CD4-positive, alpha-beta T cell treated with Interferon alpha-2 for 1 hour (primary cell): ENCODE data around the gene LHX6.

Source experiments
- DNase-seq, 2 donors: peaks; one replicate each; pipeline ENCODE4 v3.0.0-alpha.2; 2020 to 2022

LHX6 gene

GRCh38 chr9:122190597-122191381 lies 38.0 kb downstream of the LHX6 start:
- no peak for DNase-seq

GRCh38 chr9:122188369-122188768 lies 40.4 kb downstream of the LHX6 start:
- no peak for DNase-seq

- DNase-seq = no peak
Observed at GRCh38 chr9:122186777-122187470, 41.8 kb downstream of the LHX6 start.

DNA sequence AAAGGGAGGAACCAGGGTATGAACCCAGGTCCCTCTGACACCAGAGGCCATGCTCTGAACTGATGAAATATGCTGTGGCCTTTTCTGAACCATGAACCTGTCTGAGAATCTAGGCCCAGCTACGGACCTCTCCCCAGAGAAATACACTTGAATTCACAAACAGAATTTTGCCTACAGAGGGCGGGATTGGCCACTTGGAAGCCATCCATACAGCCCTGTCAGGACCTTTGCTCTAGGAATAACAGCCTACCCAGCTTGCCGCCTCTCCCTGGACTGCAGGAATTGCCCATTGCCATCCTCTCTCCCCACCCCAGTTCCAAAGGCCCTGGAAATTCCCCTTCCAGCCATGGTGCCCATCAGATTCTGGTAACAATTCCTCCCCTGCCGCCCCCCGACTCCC lies 42.5 kb downstream of the LHX6 start:
- DNase-seq = no peak

DNA sequence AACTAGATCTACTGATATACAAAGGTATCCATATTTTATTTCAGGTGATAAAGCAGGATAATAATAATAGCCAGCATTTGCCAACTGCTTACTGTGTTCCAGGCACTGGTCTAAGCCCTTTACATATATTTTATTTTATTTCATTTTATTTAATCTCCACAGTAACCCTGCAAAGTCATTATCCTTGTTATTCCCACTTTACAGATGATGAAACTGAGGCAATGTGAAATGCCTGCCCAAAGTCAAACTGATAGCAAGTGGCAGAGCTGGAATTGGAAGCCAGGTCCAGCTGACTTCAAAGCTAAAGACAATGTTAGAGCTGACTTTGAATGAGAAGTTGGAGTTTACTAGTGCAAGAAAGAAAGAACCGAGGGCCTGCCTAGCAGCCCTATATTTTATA lies 44.2 kb downstream of the LHX6 start:
- no peak for DNase-seq

DNA sequence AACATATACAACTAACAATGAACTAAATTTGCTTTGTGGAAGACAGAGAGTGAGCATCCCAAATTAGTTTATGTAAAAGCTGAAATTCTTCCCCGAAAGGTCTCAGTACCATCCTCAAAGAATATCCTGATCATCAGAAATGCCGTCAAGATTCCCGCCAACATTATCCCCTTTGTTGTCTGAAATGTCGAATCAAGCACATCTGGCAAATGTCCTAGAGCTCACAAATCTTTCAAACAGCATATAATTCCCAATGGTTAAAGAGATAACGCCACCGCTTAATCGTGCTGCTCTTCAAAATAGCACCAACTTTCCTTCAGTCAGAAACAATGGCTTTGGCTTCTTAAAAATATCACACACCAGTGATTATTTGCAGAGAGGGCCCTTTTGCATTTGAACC lies 45.3 kb downstream of the LHX6 start:
- no peak for DNase-seq

DNA sequence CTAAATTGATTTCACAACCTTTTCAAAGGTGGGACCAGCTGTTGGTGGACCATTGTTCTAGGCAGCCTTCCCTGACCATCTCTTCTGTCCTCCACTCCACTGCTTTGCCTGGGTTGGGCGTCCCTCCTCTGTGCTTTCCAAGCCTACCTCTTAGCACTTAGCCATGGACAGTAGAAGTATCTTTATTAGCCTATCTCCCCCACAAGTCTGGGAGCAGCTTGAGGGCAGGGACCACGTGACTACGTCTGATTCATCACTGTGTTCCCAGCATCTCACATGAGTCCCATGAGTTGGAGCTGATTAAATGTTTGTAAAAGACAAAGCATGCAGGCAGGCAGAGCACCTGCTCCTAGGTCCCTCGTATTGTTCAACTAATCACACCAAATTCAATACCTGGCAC lies 48.1 kb downstream of the LHX6 start:
- DNase-seq = no peak

DNA sequence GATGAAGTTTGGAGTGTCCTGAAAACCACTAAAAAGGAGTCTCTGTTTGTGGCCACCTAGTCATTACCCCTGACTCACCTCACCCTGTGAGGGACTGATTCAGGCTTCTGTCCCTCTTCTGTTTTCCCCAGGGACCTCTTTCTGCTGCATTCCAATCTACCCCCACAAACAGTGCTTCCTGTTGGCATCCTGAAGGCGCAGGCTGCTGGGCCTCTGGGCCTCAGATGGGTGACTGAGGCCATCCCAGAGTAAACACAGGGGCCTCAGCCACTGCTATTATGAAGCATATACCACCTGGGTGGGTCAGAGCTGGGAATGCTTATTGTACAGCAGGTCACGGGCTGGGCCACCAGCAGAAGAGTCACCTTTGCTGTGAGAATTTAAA lies 49.1 kb downstream of the LHX6 start:
- no peak for DNase-seq

DNA sequence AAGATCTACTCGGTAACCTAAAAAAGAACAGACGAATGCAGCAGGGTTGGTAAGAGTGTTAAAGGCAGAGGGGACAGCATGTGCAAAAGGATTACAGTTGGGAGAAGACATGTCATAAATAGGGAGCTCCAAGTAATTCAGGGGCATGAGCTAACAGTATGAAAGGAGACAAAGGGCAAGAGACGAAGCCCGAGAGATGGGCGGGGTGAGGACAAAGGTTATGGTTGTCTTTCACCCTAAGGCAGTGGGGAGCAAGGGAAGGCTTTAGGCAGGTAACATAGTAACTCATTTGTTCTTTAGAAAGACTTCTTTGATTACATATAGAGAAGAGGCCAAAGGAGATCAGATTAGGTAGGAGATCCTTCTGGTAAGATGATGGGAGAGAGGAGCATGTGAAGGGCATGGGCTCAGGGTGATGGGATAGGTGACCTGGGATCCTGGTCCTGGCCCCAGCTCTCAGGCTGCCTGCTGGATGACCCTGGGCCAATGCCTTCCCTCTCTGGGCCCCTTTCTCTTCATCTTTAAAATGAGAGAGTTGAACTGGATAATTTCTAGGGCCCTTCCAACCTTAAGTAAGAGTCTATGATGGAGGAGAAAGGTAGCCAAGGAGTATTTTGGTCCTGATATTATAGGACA lies 49.6 kb downstream of the LHX6 start:
- no peak for DNase-seq

GRCh38 chr9:122176916-122177315 lies 51.8 kb downstream of the LHX6 start:
- DNase-seq = no peak

DNA sequence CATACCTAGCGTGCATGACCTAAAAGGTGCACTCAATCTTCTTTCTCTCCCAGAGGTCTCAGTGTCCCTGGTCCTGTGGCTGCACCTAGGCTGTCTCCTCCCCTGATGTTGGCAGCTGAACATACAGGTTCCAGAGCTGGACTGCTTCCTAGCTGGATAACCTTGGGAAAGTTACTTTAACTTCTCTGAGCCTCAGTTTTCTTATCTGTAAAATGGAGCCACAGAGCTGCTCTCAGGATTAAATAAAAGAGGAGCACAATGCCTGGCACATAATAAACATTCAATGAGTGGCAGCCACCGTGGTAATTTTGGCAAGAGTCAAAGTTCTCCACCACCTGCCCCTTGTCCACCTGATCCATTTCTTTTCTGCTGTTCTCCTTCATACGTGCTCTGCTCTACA lies 55.1 kb downstream of the LHX6 start:
- no peak for DNase-seq

DNA sequence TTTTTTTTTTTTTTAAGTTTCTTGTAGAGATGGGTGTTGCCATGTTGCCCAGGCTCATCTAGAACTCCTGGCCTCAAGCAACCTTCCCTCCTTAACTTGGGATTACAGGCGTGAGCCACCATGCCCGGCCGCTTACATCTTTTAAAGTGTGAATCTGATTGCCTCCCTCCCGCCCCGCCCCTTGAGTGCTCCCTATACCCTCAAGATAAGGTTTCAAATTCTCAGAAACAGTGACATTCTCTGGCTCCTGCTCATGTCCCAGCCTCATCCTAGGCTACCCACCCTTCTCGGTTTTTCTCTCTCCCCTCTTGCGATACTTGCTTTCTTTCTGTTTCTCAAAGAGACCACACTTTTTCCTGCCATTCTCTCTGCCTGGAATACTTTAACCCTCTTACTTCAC lies 56.6 kb downstream of the LHX6 start:
- DNase-seq = no peak

- no peak for DNase-seq
Observed at GRCh38 chr9:122168356-122168755, 60.4 kb downstream of the LHX6 start.

GRCh38 chr9:122164286-122164685 lies 64.5 kb downstream of the LHX6 start:
- DNase-seq = no peak

- DNase-seq = no peak
Observed at GRCh38 chr9:122162415-122162814, 66.3 kb downstream of the LHX6 start.

DNA sequence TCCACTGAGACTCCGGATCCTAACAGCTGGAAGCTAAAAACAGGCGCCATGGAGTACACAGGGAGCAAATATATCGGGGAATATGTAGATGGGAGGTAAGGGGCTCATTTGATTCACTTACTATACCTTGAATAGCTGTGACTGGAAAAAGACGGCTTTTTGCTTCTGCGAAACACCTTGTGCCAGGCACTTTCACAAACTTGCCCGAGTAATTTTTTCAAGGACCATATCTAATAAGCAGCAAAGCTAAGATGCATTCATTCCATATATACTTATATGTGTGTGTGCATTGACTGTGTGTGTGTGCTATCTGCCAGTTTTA lies 68.9 kb downstream of the LHX6 start:
- DNase-seq = no peak

GRCh38 chr9:122159026-122159924 lies 69.5 kb downstream of the LHX6 start, which contains the start of the genes MORN5 and NDUFA8:
TSS of gene MORN5 (plus strand) at chr9:122159908. CDS start at chr9:122159973, 65 bp downstream.
TSS of gene NDUFA8 (minus strand) at chr9:122159779. CDS start at chr9:122159677, 102 bp downstream.
- peak; percentile 96 to 97 for DNase-seq

GRCh38 chr9:122158202-122158601 lies 70.6 kb downstream of the LHX6 start:
- DNase-seq = peak; percentile 27 to 31

GRCh38 chr9:122155796-122156195 lies 73.0 kb downstream of the LHX6 start:
- DNase-seq = no peak
